Thyroid gland (tissue), 4 donors: ENCODE data around the gene FER. TPM values are rescaled to one million over a fixed set of nuclear protein-coding genes. Genes with fewer than 3 reads are reported as not detected.

Experiments used
- DNase-seq, 2 donors: peaks; one replicate each; pipeline ENCODE4 v3.0.0-alpha.2; 2019
- H3K27ac ChIP-seq, 3 donors: fragments of 200-600 bp; sonication (generic); 1 replicate in 2 of 3; 2 replicates in 1 of 3; pipeline ENCODE4 v1.5.1; 2016 to 2019; ENCODE audit warnings: mild to moderate bottlenecking in 1 of 3, moderate library complexity in 1 of 3
- H3K27me3 ChIP-seq: fragments of 200-600 bp; sonication (generic); one replicate; pipeline ENCODE4 v1.5.1; 2019
- H3K36me3 ChIP-seq, 2 donors: fragments of 200-600 bp; sonication (generic); one replicate each; pipeline ENCODE4 v1.5.1; 2016 to 2019
- H3K4me1 ChIP-seq, 2 donors: fragments of 200-600 bp; sonication (generic); one replicate each; pipeline ENCODE4 v1.5.1; 2017 to 2019
- H3K4me3 ChIP-seq, 3 donors: fragments of 200-600 bp; sonication (generic); replicated peaks in 1 of 3; 1 replicate in 2 of 3; 2 replicates in 1 of 3; pipeline ENCODE4 v1.5.1; 2016; ENCODE audit warnings: mild to moderate bottlenecking in 1 of 3
- H3K9me3 ChIP-seq: fragments of 200-600 bp; sonication (generic); one replicate; pipeline ENCODE4 v1.5.1; 2017
- POLR2A ChIP-seq, 2 donors: fragments of 450-650 bp; IDR thresholded peaks; one replicate each; pipeline ENCODE4 v1.6.1; 2017; ENCODE audit warnings: antibody characterized with exemption in 2 of 2, mild to moderate bottlenecking in 2 of 2, moderate library complexity in 1 of 2
- WGBS, 2 donors: methylation state at CpG; one replicate each; pipeline ENCODE4 v1.1.5; 2017; 5-methylcytosine and 5-hydroxymethylcytosine counted together
- intact Hi-C: fragments of 100-400 bp; cut with DNase I; formaldehyde crosslinking; loops from one replicate; pipeline ENCODE4 v1.15.1; 2023
- total RNA-seq, 4 donors: library from RNA; depleted of rRNA; stranded (reverse); fragments of >200 nt; gene quantifications; one replicate each; pipeline ENCODE4 v1.2.3, GENCODE V29; 2016
- TF ChIP-seq, protein P1 (sequence below), 6 experiments: fragments of 200-600 bp in 3 of 6; fragments of 450-650 bp in 3 of 6; sonication (generic) in 3 of 6; IDR thresholded peaks; one replicate each; pipeline ENCODE4 v1.5.1; 2016 to 2019; ENCODE audit warnings: antibody characterized with exemption in 6 of 6, mild to moderate bottlenecking in 2 of 6, inconsistent platforms in 1 of 6, moderate library complexity in 1 of 6

FER gene
- total RNA-seq, 4 donors from 2014 or later = 38.8 to 79.1 (median 45.2) TPM

DNA sequence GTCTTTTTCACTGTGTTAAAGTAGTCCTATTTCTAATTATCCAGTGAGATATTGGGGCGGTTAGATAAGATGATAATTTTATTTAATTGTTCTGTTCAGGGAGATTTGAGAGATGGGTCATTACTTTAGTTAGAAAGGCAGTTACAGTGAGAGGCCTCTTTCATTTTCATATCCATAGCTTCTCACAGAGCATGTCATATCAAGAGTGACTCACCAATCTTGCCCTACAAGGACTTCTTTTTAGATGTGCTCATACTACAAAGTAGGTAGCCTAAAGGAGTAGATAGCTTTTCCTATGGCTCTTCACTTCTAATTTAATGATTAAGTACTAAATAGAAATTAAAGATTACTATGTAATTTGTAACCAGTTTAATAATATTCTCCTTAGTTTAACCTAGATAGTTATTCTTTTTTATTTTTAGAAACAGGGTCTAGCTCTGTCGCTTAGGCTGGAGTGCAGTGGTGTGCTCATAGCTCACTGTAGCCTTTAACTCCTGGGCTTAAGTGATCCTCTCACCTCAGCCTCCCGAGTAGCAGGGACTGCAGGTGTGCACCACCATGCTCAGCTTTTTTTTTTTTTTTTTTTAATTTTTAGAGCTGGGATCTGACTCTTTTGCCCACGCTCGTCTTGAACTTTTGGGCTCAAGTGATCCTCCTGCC, 71.0 kb downstream of the FER start:
- Histone ChIP-seq H3K4me1 (no peaks in the 10 kb centered on the region), H3K27me3 (no peaks in the 10 kb centered on the region), H3K9me3 (no peaks in the 10 kb centered on the region), H3K36me3 (no peaks in the 10 kb centered on the region), H3K4me3 (no peak overlapping the region), H3K27ac (no peak overlapping the region)
- intact Hi-C loops = no loop called here
- 97% methylated on average over 5 of the region's 5 CpGs for WGBS, 2 donors
- no peak for TF ChIP-seq POLR2A (IDR thresholded peaks at IDR 0.05)
- TF ChIP-seq, protein P1, sequence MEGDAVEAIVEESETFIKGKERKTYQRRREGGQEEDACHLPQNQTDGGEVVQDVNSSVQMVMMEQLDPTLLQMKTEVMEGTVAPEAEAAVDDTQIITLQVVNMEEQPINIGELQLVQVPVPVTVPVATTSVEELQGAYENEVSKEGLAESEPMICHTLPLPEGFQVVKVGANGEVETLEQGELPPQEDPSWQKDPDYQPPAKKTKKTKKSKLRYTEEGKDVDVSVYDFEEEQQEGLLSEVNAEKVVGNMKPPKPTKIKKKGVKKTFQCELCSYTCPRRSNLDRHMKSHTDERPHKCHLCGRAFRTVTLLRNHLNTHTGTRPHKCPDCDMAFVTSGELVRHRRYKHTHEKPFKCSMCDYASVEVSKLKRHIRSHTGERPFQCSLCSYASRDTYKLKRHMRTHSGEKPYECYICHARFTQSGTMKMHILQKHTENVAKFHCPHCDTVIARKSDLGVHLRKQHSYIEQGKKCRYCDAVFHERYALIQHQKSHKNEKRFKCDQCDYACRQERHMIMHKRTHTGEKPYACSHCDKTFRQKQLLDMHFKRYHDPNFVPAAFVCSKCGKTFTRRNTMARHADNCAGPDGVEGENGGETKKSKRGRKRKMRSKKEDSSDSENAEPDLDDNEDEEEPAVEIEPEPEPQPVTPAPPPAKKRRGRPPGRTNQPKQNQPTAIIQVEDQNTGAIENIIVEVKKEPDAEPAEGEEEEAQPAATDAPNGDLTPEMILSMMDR (IDR thresholded peaks at IDR 0.05) = no peak
- no peak for DNase-seq

DNA sequence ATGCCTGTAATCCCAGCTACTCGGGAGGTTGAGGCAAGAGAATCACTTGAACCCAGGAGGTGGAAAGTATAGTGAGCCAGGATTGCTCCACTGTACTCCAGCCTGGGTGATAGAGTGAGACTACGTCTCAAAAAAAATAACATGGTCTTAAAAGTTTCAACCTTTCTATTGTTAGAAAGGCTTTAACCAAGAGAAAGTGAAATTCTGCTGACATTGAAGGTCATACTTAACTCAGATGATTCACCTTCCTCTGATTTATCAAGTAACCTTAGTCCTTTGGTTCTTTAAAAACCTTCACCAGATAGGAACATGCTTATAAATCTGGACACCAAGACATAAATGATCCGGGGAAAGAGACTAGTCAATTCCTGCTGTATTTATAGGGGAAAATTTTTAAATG, 73.3 kb downstream of the FER start:
- Histone ChIP-seq H3K27me3 (no peaks in the 10 kb centered on the region), H3K4me1 (no peaks in the 10 kb centered on the region), H3K36me3 (no peaks in the 10 kb centered on the region), H3K4me3 (no peak overlapping the region), H3K27ac (no peak overlapping the region), H3K9me3 (no peaks in the 10 kb centered on the region)
- WGBS, 2 donors = 93 to 95% methylated on average over 3 of the region's 3 CpGs
- intact Hi-C loops = no loop called here
- no peak for DNase-seq
- TF ChIP-seq POLR2A (IDR thresholded peaks at IDR 0.05) = no peak
- TF ChIP-seq, protein P1 (IDR thresholded peaks at IDR 0.05) = no peak

DNA sequence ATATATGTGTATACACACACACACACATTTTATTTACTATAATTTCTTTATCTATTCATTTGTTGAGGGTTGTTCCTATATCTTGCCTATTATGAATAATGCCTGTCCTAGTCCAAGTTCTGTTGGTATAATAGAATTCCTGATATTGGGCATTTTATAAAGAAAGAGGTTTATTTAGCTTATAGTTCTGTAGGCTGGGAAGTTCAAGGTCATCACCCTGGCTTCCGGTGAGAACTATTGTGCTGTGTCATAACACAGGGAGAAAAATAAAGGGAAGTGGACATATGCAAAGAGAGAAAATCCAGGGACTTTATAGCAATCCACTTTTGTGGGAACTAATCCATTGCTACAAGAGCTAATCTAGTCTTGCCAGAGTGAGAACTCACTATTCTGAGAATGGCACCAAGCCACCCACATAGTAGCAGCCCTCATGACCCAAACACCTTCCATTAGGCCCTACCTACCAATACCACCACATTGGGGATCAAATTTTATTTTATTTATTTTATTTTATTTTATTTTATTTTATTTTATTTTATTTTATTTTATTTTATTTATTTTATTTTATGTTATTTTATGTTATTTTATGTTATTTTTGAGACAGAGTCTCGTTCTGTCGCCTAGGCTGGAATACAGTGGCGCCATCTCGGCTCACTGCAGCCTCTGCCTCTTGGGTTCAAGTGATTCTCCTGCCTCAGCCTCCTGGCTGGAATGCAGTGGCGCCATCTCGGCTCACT, 74.7 kb downstream of the FER start:
- intact Hi-C loops = no loop called here
- no peak overlapping the region for H3K4me3 ChIP-seq
- TF ChIP-seq, protein P1 (IDR thresholded peaks at IDR 0.05) = no peak
- no peak for TF ChIP-seq POLR2A (IDR thresholded peaks at IDR 0.05)
- WGBS, 2 donors = 83 to 91% methylated on average over 7 of the region's 7 CpGs
- no peaks in the 10 kb centered on the region for H3K36me3 ChIP-seq
- no peak for DNase-seq
- no peaks in the 10 kb centered on the region for H3K4me1 ChIP-seq
- no peak overlapping the region for H3K27ac ChIP-seq
- no peaks in the 10 kb centered on the region for H3K9me3 ChIP-seq
- no peaks in the 10 kb centered on the region for H3K27me3 ChIP-seq

DNA sequence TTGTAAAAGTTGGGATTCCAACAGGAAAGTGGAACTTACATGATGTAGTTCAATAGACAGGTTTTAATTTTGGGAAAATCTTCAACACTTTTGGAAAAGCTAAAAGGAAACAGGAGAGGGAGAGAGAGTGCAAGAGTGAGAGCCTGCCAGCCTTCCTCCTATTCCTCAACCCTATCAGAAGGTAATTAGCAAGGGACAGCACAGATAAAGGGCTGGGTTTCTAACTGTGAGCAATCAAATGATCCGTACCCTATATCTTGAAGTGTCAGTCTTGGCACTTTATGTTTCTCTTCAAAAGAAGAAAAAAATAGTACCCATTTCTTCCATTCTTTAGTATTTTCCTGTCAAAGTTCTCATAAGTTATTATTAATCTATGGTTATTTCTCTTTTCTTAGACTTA, 79.4 kb downstream of the FER start:
- no peaks in the 10 kb centered on the region for H3K4me1 ChIP-seq
- no peak overlapping the region for H3K4me3 ChIP-seq
- no peak overlapping the region for H3K27ac ChIP-seq
- TF ChIP-seq, protein P1 (IDR thresholded peaks at IDR 0.05) = no peak
- TF ChIP-seq POLR2A (IDR thresholded peaks at IDR 0.05) = no peak
- intact Hi-C loops = no loop called here
- no peaks in the 10 kb centered on the region for H3K9me3 ChIP-seq
- no peaks in the 10 kb centered on the region for H3K36me3 ChIP-seq
- WGBS, 2 donors = 96% methylated on average over 1 of the region's 1 CpG
- H3K27me3 ChIP-seq = no peaks in the 10 kb centered on the region
- no peak for DNase-seq

DNA sequence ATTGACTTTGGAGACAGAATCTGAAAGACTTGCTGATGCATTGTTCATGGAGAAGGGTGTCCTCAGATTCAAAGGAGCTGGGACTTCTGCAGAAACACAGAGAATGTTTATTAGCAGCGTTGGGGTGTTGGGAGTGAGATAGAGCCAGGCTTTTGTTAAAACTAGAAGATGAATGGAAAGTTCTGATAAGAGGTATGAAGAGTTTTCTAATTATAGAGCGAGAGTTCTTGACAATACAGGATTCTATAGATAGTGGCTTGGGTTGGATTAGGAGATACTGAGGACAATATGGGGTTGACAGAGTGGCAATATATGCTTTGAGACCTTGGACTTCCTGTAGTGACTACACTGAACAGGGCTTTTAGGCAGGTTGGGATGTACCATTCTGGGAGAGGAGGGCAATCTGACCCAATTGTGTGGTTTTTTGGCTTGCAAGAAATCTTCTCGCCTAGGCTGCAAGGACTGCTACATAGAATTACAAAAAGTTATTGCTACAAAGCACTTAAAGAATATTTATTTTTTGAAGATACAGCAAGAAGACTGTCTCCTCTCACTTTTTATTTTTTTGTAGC, 83.1 kb downstream of the FER start:
- intact Hi-C loops = no loop called here

More for the DNA sequence above, 83.1 kb downstream of the FER start:
- Histone ChIP-seq H3K4me3 (no peak overlapping the region), H3K36me3 (no peaks in the 10 kb centered on the region), H3K4me1 (no peaks in the 10 kb centered on the region), H3K27me3 (no peaks in the 10 kb centered on the region), H3K9me3 (no peaks in the 10 kb centered on the region), H3K27ac (no peak overlapping the region)
- no peak for TF ChIP-seq POLR2A (IDR thresholded peaks at IDR 0.05)
- TF ChIP-seq, protein P1 (IDR thresholded peaks at IDR 0.05) = no peak
- WGBS, 2 donors = 96 to 99% methylated on average over 3 of the region's 3 CpGs
- DNase-seq = no peak
